Transverse colon (tissue), 4 donors: ENCODE measurements around the gene TMEM240.
"Not testable (repeated sequence)": the region's sequence is repeated elsewhere in the genome, so short reads cannot be mapped to it uniquely, and the experiment has no call there.

Experiments used
- CTCF ChIP-seq, 5 experiments: fragments of 200-600 bp in 3 of 5; fragments of 450-650 bp in 2 of 5; sonication (generic) in 3 of 5; IDR thresholded peaks; 1 replicate in 2 of 5; 2 replicates in 3 of 5; pipeline ENCODE4 v1.5.1; 2016 to 2017; ENCODE audit warnings: antibody characterized with exemption in 5 of 5, inconsistent platforms in 3 of 5, mild to moderate bottlenecking in 2 of 5, moderate library complexity in 1 of 5
- POLR2AphosphoS5 ChIP-seq, 3 donors: sonication (generic); formaldehyde crosslinking; IDR thresholded peaks; one replicate each; pipeline ENCODE4 v1.6.1; 2016; ENCODE audit warnings: antibody characterized with exemption in 3 of 3

DNA sequence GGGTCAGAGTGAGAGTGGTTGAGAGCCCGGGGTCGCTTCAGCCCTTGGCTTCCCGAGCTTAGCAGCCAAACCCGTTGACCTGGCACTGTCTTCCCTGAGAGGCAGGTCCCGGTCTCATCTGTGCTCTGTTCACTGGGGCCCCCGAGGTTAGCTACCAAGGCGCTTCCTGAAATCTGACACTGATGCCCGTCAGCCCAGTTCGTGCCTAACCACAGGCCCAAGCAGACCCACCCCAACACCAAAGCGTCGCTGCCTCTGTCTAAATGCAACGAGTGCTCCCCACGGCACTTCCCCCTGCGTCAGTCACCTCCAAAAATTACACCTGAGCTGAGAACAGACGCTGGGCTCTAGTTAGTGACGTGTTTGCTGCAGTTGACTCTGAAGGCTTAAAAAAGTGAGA lies 26.0 kb downstream of the TMEM240 start:
- not testable (repeated sequence) for TF ChIP-seq CTCF, POLR2AphosphoS5 (IDR thresholded peaks at IDR 0.05)
